Stimulated activated CD4-positive, alpha-beta T cell treated with anti-CD3 and anti-CD28 coated beads, Interleukin-2, amount 100 ng/mL, for 4 hours (primary cell): Measurements from ENCODE around the gene HACE1.
"Not testable (repeated sequence)": the region's sequence is repeated elsewhere in the genome, so short reads cannot be mapped to it uniquely, and the experiment has no call there.

Experiments used
- DNase-seq: peaks from one replicate; pipeline ENCODE4 v3.0.0-alpha.2; 2020; ENCODE audit warnings: low read depth

Gene HACE1

GRCh38 chr6:104737567-104737966, 122.2 kb downstream of the HACE1 start:
- DNase-seq, result not testable (repeated sequence)

DNA sequence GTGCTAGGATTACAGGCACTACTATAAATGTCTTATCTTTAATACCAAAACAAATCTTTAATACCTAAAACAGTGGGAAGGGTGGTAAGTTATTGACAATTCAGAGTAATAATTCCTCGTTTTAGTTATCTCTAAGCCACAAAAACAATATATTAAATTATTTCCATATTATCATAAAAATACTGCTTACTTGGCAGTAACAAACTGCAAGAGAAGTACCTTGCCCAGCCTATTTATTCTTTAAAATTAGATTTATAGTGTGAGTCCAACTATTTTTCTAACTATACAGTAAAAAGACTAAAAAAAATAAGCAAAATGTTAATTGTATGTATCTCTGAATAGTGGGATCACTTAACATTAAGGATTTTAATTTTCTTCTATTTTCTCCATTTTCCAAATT, 123.2 kb downstream of the HACE1 start:
- no peak for DNase-seq

DNA sequence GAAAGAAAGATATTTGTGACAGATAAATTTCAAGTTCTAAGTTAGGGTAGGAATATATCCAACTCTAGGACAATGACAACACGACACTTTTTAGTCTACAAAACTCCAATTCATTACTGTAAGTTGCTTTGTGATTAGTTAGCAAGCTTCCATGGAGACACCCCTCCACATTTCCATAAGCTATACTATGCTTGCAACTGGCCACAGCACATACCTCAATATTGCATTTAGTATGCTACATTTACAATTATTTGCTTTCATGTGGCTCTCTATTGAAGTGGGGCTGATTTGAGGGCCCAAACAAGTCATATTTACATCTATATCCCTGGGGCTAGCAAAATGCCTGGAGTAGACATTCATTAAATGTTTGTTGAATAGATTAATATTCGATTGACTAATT, 129.3 kb downstream of the HACE1 start:
- no peak for DNase-seq

GRCh38 chr6:104729433-104729832, 130.3 kb downstream of the HACE1 start:
- no peak for DNase-seq

GRCh38 chr6:104728448-104728847, 131.3 kb downstream of the HACE1 start:
- DNase-seq, result no peak

- DNase-seq, result no peak
Observed at GRCh38 chr6:104718672-104719071, 141.0 kb downstream of the HACE1 start.

DNA sequence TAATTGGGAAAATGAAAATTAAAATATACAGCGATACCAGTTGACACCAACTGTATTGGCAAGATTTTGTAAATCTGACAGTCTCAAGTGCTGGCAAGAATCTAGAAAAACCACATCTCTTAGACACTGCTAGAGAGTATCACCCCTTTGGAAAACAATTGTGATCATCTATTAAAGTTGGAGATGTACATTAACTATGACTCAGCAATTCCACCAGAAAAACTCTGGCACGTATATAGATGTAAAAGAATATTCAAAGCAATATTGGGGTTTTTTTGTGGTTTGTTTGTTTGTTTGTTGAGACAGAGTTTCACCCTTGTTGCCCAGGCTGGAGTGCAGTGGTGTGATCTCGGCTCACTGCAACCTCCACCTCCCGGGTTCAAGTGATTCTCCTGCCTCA, 142.9 kb downstream of the HACE1 start:
- DNase-seq, result no peak

DNA sequence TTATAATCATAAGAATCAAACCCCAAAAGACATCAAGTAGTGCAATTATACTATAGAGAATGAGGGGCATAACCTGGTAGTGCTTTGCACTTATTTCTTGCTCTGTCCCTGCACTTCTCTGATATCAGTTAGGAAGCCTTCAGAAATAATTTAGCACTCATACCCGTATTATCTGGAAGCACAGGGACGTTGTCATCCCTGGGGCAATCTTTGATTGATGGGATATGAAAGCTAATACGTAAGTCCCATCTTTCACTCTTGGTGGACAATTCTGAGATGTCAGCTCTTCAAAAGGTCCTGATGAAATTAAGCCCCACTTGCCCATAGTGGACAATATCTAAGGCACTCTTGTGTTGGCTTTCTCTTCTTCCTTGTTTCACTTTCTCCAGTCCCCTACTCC, 144.9 kb downstream of the HACE1 start:
- no peak for DNase-seq

DNA sequence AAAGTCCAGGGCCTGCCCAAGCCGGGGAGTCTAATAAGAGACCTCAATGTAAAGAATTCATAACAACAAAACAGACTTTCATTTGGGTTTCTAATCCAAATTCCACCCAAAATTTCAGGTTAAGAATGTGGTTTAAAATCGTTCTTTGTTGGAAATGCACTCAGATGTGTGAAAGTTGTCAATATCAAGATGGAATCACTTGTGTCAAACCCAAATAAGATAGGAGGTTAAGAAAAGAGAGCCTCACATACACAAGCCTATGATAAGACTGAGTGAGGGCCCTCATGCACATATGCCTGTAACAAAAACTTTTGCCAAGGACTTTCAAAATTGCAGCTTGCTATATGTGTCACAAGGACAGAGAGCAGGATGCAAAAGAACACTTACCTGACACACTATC, 145.7 kb downstream of the HACE1 start:
- no peak for DNase-seq

DNA sequence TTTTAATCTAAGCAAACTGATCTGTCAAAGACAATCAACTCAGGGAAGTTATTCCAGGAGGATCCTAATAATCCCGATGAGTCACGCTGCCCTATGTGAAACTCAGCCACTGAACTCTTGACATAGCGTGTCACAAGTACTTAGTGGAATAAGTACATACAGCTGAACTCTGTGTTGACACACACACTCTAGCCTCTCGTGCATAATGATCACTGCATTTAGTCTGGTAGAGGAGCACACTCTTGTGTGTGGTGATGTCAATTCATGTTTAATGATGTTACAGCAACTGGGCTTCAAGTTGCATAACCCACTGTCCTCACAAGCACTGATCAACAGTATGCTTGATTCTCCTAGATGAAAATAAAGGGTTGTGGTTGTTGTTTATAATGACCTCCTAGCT, 148.3 kb downstream of the HACE1 start:
- no peak for DNase-seq

- DNase-seq, result no peak
Observed at GRCh38 chr6:104710543-104711335, 149.0 kb downstream of the HACE1 start.

GRCh38 chr6:104705916-104706442, 153.7 kb downstream of the HACE1 start:
- no peak for DNase-seq

DNA sequence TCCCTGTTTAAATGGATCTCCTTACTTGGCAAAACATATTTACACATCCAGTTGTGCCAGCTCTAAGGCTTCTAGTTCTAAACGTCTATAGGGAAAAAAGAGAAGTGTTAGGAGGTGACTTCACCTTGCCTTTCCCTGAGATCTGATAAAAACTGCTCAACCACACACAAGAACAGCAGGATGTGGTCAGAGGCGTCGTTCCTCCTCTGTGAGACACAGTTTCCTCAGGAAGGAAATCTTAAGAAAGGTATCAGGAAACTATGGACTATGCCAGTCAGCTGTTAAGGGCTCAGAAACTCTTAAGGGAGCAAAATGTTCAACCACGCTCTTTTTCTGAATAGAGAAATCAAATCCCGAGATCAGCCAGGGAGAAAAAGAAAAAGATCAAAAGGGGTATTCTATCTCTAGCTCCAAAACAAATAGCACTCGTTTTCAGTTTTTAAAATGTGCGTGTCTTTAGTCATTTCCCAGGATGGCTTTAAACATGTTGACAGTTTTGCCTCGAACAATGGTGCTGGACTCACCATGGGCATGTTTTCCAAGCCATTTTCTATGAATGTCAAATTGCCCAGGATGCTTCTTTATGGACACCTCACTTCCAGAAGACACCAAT, 154.5 kb downstream of the HACE1 start:
- DNase-seq, result peak; percentile 5

DNA sequence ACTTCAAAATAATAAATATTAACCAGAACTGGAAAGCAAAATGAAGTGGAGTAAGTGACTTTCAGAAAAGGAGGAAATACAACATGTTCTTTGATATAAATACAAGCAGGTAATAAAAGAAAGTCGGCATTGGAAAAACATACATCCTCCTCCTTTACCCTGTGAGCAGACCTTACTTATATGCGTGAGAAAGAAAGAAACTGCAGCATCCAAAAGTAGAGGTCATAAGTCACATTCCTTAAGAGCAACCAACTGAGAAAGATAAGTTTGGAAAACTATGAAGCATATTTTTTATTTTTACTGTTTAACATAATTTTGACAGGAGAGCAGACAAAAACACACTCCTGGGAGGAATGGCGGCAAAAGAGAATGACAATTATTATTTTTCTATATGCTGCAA, 155.5 kb downstream of the HACE1 start:
- DNase-seq, result no peak

DNA sequence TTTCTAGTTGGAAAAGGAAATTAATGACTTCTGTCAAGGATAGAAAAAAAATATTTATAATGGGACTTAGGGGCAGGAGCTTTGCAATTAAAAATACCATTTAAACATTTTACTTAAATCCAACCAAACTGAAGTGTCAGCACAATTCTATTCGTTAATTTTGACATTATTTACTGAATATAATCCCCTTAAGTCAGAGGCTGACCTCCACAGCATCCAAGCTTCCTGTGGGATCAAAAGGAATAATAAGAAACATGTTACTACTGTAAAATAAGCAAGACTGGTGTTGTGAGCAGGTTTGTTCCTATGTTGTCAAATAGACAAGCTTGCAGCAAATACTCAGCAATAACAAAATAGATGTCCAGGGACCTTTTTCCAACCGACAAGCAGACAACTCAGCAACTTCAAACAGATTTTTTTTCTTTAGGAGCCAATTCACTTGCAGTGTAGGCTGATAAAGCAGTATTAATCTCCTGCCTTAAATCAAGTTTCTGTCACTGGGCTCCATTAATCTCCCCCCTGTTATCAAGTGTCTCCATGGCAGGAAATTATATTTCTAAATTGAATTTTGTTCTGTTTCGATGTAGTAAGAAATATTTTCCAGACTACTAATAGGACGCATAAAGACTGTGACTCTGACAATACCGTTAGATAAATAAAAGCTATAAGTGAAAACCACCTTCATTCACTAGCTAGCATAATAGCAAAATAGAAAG, 157.4 kb downstream of the HACE1 start:
- DNase-seq, result no peak

GRCh38 chr6:104700371-104701185, 159.1 kb downstream of the HACE1 start:
- no peak for DNase-seq

- no peak for DNase-seq
Observed at GRCh38 chr6:104699593-104700329, 160.0 kb downstream of the HACE1 start.

- no peak for DNase-seq
Observed at GRCh38 chr6:104698979-104699378, 160.7 kb downstream of the HACE1 start.

DNA sequence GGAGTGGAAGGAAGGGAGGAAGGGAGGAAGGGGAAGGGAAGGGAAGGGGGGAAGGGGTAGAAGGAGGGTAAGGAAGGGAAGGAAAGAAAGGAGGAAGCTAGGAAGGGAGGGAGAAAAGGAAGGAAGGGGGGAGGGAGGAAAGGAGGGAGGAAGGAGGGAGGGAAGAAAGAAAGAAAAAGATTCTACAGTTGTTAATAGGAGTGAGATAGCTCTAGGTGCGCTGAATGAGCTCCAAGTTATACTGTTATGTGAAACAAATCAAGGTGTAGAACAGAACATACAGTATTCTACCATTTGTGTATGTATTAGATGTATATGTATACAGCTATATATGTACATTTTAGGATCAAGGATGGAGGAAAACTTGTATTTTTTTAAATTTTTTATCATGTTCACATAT, 167.7 kb downstream of the HACE1 start:
- DNase-seq, result no peak

- DNase-seq, result no peak
Observed at GRCh38 chr6:104689551-104690205, 170.0 kb downstream of the HACE1 start.
